H1 (cell line): Measurements from ENCODE around the gene S100A4. TPM values are rescaled to one million over a fixed set of nuclear protein-coding genes. Genes with fewer than 3 reads are reported as not detected.

ENCODE experiments used
- ASH2L ChIP-seq: fragments of 200-600, 300-600 bp; sonication (generic); IDR thresholded peaks from one replicate; pipeline ENCODE4 v1.7.1; 2017; ENCODE audit warnings: low read length
- CBX8 ChIP-seq: fragments of 300-800, 300-1000 bp; sonication (generic); IDR thresholded peaks from 2 replicates; pipeline ENCODE4 v1.7.1; 2016; ENCODE audit warnings: low read depth, low read length, borderline replicate concordance
- KDM5A ChIP-seq: fragments of 200-600 bp; IDR thresholded peaks from 2 replicates; pipeline ENCODE4 v1.7.1; 2012; ENCODE audit warnings: mild to moderate bottlenecking, low read length, inconsistent platforms, mixed read lengths
- PHF8 ChIP-seq: fragments of 200-600 bp; sonication (generic); conservative IDR thresholded peaks from 2 replicates; pipeline ENCODE4 v1.7.1; 2012; ENCODE audit warnings: low read depth, mild to moderate bottlenecking, inconsistent platforms, low read length, moderate library complexity
- polyA plus RNA-seq, 7 experiments: library from polyadenylated mRNA; depleted of rRNA in 3 of 7; stranded (reverse) in 5 of 7; unstranded in 2 of 7; fragments of >200 nt in 5 of 7; fragments of 200-250 nt in 2 of 7; gene quantifications; 1 replicate in 5 of 7; 2 replicates in 1 of 7; 4 replicates in 1 of 7; pipeline versions ENCODE4 v1.2.1 to v1.2.3, GENCODE V29; 2011 to 2013; ENCODE audit warnings: missing spikeins in 2 of 7, mixed read lengths in 2 of 7
- total RNA-seq: library from RNA; stranded (reverse); fragmentation: NEBNext Ultra II Directional; extraction: Animal tissue kit (Norgen Biotek cat#: 25700); gene quantifications from 2 replicates; pipeline ENCODE4 v1.2.1, GENCODE V29; 2021

The S100A4 gene
- total and polyA plus RNA-seq, 2 of the 8 experiments (the other 6 are each of a cell fraction or from before 2014, with no cell fraction given), result 36.3 to 85.4 TPM

GRCh38 chr1:153553830-153554541 lies 8.4 kb upstream of the S100A4 start (continued):
- TF ChIP-seq ASH2L (no peak), CBX8 (no peak), PHF8 (no peak), KDM5A (no peak)
